ENCODE measurements around the gene EXOC2.

Gene EXOC2

DNA sequence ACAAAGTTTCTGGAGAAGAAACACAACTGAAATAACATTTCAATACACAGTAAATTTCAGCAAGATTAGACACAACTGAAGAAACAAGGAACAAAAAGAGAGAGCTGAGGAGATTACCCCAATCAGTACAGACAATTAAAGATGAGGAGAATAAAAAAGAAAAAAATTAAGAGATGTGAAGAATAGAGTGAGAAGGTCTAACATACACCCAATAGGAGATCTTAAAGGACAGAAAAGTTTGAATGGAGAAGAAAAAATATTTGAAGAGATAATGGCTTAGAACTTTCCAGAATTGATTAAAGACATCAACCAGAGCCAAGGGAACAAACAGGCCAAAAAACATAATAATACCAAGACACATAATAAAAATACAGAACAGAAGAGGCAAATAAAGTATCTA is 152.4 kb downstream of the EXOC2 start:
- no peak for DNase-seq (ENCODE audit: extremely low read depth in 1 of 2, low read depth in 1 of 2)

DNA sequence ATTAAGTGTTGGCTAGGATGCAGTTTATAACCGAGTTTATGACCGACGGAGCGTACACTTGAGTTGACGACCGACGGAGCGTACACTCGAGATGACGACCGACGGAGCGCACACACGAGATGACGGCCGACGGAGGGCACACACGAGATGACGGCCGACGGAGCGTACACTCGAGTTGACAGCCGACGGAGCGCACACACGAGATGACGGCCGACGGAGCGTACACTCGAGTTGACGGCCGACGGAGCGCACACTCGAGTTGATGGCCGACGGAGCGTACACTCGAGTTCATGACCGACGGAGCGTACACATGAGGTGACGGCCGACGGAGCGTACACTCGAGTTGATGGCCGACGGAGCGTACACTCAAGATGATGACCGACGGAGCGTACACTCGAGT is 155.8 kb downstream of the EXOC2 start:
- no peak for DNase-seq (ENCODE audit: extremely low read depth in 1 of 2, low read depth in 1 of 2)

DNA sequence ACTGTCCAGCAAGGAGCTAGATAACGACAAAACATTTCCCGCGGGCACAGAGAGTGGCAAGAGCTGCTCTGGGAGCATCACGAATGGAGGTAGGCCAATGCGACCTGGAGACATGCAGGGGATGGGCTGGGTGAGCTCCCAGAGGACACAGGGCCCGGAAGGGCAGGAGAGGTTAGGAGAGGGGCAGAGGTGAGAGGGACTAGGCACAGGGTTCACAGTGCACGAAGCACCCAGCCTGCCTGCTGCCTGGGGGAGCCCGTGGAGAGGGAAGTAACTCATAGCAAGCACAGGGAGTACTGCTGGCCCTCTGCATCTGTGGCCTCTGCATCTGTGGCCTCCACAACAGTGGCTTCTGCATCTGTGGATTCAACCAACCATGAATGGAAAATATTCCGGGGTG is 162.5 kb downstream of the EXOC2 start:
- DNase-seq (ENCODE audit: extremely low read depth in 1 of 2, low read depth in 1 of 2) = no peak

DNA sequence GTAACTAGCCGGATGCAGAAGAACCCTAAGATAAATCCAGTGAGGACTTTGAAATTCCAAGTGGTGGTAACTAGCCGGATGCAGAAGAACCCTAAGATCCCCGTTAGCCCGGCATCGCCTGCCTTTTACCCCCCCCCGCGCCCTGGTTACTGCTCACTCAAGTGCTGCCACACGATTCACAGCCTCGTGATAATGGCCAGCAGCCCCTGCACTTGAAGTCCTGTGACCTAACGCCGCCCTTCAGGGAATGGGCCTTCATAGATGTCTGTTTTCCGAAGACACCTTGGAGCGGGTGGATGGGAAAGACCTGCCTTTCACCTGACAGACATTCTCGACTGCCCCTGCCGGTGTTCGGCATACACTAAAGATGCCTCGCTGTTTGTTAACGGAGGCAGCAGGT is 163.9 kb downstream of the EXOC2 start:
- no peak for DNase-seq (ENCODE audit: extremely low read depth in 1 of 2, low read depth in 1 of 2)

DNA sequence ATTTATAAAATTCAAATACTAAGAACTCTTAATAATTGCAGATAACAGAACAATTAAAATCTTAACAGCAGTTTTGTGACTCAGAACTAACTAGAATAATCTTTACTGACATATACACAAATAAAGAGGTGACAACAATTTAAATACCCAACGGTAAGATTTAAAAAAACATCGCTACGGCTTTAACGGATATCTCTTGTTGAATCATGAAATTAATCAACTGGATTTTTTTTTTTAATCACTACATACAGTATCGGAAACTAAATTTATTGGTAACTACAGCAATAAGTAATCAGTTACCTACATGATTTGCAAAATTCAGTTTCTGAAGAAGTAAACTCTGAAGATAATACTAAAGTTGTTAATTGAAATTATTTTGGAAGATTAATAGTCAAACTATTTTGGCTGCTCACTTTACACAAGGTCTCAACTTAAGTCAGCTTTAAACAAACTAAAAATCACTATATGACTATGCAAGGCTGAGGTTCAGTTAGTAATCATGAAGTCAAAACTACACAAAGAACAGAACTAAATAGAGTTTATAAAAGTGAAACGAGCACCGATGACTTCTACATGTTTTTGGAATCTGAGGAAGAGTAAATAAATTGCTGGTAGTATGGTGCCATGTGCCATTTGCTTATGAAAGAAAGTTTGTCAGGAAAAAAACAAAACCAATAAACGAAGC is 164.8 kb downstream of the EXOC2 start:
- no peak for DNase-seq (ENCODE audit: extremely low read depth in 1 of 2, low read depth in 1 of 2)

DNA sequence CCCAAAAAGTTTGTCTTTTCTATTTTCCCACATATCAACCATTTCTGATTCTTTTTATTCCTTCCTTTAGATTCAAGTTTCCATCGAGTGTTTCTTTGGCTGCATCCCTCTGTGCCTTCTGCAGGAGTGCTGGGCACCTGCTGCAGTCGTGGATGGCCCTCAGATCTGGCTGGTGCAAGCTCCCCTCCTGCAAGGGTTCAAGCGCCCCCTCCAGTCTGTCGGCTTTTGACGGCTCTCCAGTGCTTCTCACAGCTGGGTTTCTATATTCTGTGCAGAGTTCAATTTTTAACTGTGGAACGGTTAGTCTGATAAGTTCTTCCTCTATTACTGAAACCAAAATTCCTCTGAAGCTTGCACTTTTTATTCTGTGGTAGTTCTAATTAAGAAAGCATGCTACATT is 168.1 kb downstream of the EXOC2 start:
- DNase-seq (ENCODE audit: extremely low read depth in 1 of 2, low read depth in 1 of 2) = peak in 1 of 2 donors; percentile 41

DNA sequence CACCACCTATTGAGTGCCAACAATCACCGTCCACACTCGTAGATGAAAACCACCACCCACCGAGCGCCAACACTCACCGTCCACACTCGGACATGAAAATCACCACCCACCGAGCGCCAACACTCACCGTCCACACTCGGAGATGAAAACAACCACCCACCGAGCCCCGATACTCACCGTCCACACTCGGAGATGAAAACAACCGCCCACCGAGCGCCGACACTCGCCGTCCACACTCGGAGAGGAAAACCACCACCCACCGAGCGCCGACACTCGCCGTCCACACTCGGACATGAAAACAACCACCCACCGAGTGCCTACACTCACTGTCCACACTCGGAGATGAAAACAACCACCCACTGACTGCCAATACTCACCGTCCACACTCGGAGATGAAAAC is 172.1 kb downstream of the EXOC2 start:
- DNase-seq (ENCODE audit: extremely low read depth in 1 of 2, low read depth in 1 of 2) = no peak

DNA sequence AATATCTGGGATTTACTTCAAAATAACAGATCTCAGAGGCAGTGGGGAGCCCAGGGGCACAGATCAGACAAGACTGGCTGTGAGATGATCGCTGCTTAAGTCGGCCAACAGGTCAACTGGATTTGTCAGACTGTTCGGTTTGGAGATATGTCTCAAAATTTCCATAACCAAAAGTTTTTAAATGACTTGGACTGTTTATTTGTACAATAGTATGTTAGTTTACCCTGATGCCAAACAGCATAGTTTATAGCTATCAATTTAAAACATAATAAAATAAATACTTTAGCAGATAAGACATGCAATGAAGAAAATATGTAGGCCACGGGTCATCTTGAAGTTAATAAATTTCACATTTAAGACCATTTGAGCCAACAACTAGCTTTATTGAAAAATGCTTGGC is 174.7 kb downstream of the EXOC2 start:
- DNase-seq (ENCODE audit: extremely low read depth in 1 of 2, low read depth in 1 of 2) = no peak

DNA sequence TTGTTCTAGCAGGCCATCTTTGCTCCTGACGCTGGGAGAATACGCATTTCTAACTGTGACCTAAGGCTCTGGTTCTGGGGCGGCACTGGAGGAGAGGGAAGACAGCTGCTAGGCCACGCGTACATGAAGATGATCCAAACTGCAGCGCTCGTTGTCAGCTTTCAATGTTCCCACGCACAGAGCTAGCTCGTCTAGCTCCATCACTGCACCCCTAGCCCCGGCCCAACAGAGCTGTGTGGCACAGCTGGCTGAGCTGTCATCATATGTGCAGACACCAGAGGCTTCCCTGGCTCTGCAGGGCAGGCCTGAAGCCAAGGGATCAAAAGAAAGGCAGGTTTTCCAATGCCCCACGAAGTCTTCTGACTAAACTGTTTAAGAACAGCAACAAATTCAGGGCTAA is 176.7 kb downstream of the EXOC2 start:
- DNase-seq (ENCODE audit: extremely low read depth in 1 of 2, low read depth in 1 of 2) = no peak

DNA sequence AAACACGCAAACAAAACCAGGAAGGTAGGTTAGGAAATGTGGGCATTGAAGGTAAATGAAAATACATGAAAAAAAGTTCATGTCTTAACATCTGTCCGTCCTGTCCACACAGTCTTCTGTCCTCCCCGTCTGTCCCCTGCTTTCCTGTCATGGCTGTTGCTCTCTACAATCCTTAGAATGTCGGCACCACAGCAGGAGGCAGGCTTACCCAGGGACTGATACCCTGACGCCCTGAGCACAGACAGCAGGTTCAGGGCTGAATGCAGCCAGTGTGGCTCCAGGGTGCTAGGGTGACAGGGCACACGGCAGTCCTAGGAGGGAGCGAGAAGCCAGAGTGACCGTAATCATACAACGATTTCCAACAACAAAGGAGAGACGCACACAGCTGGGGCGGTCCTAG is 177.7 kb downstream of the EXOC2 start:
- no peak for DNase-seq (ENCODE audit: extremely low read depth in 1 of 2, low read depth in 1 of 2)

DNA sequence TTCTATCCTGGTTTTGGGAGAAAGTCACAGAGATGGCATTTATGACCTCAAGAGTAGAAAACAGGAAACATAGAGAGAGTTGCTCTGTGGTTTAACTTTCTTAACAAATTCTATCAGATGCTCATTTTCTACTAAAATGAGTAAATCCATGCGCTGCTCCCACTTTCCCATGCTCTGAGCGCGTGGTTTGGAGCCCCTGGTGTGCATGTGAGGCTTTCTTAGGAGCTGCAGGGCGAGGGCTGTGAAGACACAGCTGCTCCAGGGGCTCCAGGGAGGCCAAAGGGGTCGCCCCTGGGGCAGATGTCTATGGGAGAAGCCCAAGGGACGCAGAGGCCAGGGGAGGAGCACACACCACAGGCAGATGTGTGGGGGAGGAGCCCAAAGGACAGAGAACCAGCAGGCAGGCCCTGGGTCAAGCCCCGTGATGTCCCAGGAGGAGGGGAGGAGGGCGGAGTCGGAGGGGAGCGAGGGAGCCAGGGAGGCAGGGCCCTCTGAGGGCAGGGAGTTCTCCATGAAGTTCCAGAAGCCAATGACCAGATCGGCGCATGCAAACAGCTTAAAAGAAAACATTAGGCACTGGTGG is 178.5 kb downstream of the EXOC2 start:
- DNase-seq (ENCODE audit: extremely low read depth in 1 of 2, low read depth in 1 of 2) = peak in 1 of 2 donors; percentile 33

DNA sequence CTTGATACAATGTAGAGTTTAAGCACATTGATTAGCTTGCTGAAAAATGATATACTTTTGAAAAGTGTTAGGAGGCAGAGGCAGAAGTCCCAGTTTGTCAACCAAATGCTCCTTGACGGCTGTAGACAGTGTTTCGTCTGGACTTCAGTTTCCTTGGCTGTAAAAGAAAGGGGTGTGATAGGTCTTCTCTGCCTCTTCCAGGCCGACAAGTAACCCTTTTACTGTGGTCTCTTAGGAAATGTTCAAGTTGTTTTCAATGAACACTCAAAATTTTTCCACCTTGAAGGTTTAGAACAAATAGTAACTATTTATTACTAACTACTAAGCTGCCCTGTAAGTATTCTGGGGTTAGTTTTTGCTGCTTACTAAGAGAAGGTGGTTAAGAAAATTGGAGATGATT is 179.0 kb downstream of the EXOC2 start:
- no peak for DNase-seq (ENCODE audit: extremely low read depth in 1 of 2, low read depth in 1 of 2)

DNA sequence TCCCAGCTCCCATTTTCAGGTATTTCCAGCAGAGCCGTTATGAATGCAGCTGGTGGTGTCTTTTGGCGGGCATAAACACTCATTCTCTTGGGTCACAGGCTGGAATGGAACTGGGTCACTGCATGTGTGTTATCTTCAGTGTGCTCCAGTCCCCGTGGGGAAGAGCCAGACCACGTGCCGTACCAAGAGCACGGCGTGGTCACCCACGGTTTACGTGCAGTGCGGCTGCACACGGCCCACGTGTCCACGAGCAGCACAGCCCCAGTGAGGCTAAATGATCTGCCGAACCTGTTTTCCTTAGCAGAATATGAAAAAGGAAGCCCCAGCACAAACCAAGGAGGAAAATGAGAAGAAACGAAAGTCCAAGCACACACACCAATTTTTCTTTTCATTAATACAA is 179.9 kb downstream of the EXOC2 start:
- DNase-seq (ENCODE audit: extremely low read depth in 1 of 2, low read depth in 1 of 2) = no peak

DNA sequence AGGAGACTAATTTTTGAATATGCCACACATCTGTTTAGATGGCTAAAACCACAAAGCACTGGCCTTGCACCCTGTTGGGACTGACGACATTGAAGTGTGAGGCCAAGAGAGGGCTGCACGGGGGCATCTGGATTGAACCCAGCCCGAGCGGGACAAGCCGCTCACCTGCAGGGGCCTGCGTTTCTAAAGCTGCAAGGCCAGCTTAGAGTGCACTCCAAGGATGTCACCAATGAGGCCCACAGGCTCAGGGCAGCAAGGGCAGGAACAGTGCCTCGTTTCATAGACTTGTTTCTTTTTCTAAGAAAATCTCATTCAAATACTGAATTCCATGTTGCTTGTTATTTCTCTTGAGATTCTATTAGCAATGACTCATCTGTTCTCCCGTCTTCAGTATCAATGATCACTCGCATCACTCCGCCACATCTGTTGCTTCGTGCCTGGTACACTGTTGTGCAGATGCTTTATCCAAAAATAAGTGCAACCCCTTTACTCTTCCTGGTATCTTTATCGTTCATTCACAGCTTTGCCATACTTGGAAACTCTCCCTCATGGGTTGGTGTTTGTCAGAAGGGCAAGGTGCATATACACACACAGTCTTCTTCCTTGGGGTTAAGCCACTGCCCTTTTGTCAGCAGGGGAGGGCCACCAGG is 181.3 kb downstream of the EXOC2 start:
- DNase-seq (ENCODE audit: extremely low read depth in 1 of 2, low read depth in 1 of 2) = no peak

DNA sequence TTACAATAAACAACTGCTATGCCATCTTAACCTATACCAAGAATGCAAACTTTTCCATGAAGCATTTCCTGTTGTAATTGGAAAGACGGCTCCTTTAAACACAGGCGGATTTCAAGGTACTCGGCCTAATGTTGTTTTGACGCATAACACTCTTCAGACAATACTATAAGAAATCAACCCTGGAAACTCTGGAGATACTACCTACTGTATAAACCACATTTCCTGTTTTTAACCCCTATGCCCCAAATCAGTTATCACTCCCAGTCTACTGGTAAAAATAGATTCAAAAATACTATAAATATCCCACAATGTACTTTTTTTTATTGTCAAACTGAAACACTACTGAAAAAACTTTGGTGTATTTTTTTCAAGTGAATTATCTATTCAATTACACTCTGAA is 183.3 kb downstream of the EXOC2 start:
- DNase-seq (ENCODE audit: extremely low read depth in 1 of 2, low read depth in 1 of 2) = no peak

DNA sequence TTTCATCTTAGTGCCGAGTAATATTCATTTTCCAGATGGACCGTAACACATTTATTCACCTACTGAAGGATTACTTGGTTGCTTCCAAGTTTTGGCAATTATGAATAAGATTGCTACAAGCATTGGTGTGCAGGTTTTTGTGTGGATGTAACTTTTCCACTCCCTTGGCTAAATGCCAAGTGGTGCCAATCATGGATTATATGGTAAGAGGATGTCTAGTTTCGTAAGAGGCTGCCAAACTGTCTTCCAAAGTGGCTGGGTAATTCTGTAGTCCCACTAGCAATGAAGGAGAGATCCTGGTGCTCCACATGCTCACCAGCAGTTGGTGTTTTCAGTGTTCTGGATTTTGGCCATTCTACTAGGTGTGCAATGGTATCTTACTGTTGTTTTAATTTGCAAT is 184.3 kb downstream of the EXOC2 start:
- DNase-seq (ENCODE audit: extremely low read depth in 1 of 2, low read depth in 1 of 2) = no peak

DNA sequence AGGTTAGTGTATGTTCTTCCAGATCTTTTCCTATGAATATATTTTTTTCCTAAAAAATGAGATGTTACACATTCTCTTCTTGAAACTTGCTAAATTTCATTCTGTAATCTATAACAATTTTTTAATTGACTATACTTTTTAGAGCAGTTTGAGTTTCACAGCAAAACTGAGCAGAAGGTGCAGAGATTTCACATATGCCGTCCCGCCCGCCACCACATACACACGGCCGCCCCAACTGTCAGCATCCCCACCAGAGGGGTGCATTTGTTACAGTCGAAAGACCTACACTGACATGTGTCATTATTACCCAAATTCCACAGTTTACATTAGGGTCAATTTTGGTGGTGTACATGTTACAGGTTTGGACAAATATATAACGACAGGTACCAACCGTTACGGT is 184.9 kb downstream of the EXOC2 start:
- DNase-seq (ENCODE audit: extremely low read depth in 1 of 2, low read depth in 1 of 2) = no peak

DNA sequence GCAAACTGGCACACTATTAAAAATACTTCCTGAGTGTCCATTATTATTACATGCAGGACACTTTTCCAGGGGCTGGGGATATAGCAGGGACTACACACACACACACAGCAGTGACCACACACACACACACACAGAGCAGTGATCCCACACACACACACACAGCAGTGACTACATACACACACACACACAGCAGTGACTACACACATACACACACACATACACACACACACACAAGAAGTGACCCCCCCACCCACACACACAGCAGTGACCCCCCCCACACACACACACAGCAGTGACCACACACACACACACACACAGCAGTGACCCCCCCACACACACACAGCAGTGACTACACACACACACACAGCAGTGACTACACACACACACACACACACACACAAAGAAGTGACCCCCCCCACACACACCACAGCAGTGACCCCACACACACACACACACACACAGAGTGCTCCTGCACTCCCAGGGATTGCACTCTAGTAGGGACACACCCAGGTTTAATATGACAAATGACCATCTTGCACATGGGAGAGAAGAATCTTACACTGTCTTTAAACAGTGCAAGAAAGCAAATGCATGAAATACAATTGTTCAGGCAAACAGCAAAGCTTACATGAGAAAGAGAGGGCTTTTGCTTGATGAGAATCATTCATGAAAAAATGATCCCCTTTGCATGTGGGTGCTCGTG is 185.9 kb downstream of the EXOC2 start:
- no peak for DNase-seq (ENCODE audit: extremely low read depth in 1 of 2, low read depth in 1 of 2)

DNA sequence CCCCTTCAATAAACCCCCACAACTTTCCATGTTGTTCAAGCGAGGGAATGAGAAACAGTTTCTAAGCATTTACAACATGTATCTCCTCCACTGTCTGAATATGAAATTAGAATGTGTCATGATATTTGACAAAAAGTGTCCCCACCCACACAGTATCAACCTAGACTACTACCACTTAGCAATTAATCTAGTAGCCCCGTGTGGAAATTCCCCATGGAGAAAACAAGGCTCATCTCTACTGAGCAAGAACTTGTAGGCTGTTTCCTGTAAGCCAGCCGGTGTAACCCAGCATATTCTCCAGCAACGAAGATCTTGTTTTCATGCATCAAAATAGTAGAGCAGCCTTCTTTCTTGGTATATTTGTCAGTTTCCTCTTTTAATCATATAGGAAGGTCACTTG is 186.4 kb downstream of the EXOC2 start:
- DNase-seq (ENCODE audit: extremely low read depth in 1 of 2, low read depth in 1 of 2) = peak in 1 of 2 donors; percentile 58

DNA sequence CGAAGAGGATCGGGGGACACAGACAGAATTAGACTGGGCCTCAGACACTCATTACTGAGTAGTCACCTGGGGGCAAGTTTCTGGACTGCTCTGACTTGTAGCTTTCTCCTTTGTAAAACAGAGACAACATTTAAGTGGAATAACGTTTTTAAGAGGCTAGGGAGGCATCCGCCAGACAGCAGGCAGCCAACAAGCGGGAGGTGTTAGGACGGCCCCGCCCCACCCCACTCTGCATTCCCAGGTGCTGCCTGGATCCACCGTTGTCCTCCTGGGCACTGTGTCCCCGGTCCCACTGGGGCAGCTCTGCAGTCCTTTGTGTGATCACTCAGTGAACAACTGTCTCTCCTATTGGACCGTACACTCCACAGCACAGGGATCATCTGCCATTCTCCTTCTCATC is 187.6 kb downstream of the EXOC2 start:
- DNase-seq (ENCODE audit: extremely low read depth in 1 of 2, low read depth in 1 of 2) = no peak

DNA sequence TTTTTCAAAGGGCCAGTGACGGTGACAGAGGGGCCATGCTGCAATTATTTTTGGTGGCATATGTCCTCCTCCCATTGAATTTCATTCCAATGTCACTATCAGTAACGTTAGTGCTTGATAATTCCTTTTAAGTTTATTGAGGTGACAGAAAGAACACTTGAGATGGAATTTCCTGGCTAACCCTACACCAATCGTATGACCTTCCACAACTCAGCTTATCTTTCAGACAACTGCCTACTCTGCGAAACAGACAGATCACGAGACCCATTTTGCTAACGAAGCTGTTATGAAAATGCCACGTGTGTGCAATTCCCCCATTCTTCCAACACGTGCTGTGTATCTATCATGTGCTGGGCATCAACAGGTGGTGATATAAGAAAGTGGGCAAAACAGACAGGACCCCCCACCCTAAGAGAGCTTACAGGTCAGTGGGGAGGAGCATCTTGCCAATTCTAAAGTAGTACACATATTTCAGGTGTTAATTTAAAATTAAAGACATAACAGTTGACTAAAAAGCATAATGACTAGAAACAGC is 188.4 kb downstream of the EXOC2 start:
- no peak for DNase-seq (ENCODE audit: extremely low read depth in 1 of 2, low read depth in 1 of 2)
